Body of pancreas (tissue), 4 donors: Measurements from ENCODE around the gene DOCK9. TPM values are rescaled to one million over a fixed set of nuclear protein-coding genes. Genes with fewer than 3 reads are reported as not detected.

ENCODE experiments used
- ATAC-seq: fragments of 150-250 bp; one replicate; pipeline ENCODE4 v1.9.1; 2016
- DNase-seq, 4 donors: peaks; one replicate each; pipeline ENCODE4 v3.0.0-alpha.2; 2019
- H3K27ac ChIP-seq, 4 donors: fragments of 200-600 bp; sonication (generic); 1 replicate in 3 of 4; 2 replicates in 1 of 4; pipeline versions ENCODE4 v1.5.1 to v1.6.1; 2016 to 2019; ENCODE audit warnings: mild to moderate bottlenecking in 1 of 4, mixed read lengths in 1 of 4, moderate library complexity in 1 of 4
- H3K27me3 ChIP-seq, 2 donors: fragments of 200-600 bp; sonication (generic); one replicate each; pipeline ENCODE4 v1.6.0; 2016; ENCODE audit warnings: mild to moderate bottlenecking in 1 of 2
- H3K36me3 ChIP-seq, 2 donors: fragments of 200-600 bp; sonication (generic); replicated peaks in 1 of 2; 2 replicates each; pipeline ENCODE4 v1.5.1; 2016; ENCODE audit warnings: low read depth in 2 of 2; ENCODE audit not compliant: insufficient read depth in 1 of 2
- H3K4me1 ChIP-seq: fragments of 200-600 bp; sonication (generic); one replicate; pipeline ENCODE4 v1.6.0; 2016
- H3K4me3 ChIP-seq, 2 donors: fragments of 200-600 bp; sonication (generic); 1 replicate in 1 of 2; 2 replicates in 1 of 2; pipeline ENCODE4 v1.5.1; 2016 to 2019
- H3K9me3 ChIP-seq, 3 donors: fragments of 200-600 bp; sonication (generic); 1 replicate in 2 of 3; 2 replicates in 1 of 3; pipeline ENCODE4 v1.5.1; 2016
- POLR2A ChIP-seq, 3 donors: fragments of 450-650 bp; IDR thresholded peaks; one replicate each; pipeline ENCODE4 v1.6.1; 2016; ENCODE audit warnings: antibody characterized with exemption in 3 of 3, mild to moderate bottlenecking in 2 of 3
- WGBS, 2 donors: methylation state at CpG; one replicate each; pipeline ENCODE4 v1.1.5; 2017; 5-methylcytosine and 5-hydroxymethylcytosine counted together
- intact Hi-C: fragments of 100-400 bp; cut with DNase I; formaldehyde crosslinking; loops from one replicate; pipeline ENCODE4 v1.15.1; 2023
- total RNA-seq, 2 donors: library from RNA; depleted of rRNA; stranded (reverse); fragments of >200 nt; gene quantifications; one replicate each; pipeline ENCODE4 v1.1.0, GENCODE V29; 2016
- TF ChIP-seq, protein P1 (sequence below), 7 experiments: fragments of 450-650 bp in 4 of 7; fragments of 200-600 bp in 3 of 7; sonication (generic) in 3 of 7; IDR thresholded peaks; one replicate each; pipeline ENCODE4 v1.5.1; 2016 to 2019; ENCODE audit warnings: antibody characterized with exemption in 7 of 7

Gene DOCK9
- total RNA-seq, 2 donors from 2014 or later: 35.3 to 73.5 TPM

DNA sequence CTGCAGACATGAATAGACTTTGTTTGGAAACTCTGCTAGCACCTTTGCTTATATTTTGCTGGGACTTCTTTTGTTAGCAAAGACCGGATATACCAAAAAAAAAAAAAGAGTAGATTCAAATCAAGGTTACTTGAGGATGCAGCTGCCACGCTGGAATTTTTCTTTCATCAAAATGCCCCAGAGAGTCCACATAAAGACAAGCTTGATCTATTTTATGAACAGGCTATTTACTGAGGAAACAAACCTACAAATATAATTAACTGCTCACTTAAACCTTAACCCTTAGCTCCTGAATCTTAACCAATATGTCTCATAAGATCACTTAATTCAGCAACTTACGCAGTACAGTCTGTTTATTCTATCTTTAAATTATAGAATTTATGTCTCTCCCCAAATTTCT is 27.1 kb upstream of the DOCK9 start:
- ATAC-seq: no peak
- Histone ChIP-seq H3K36me3 (no peaks in the 10 kb centered on the region), H3K4me3 (no peak overlapping the region), H3K27me3 (no peaks in the 10 kb centered on the region), H3K4me1 (no peaks in the 10 kb centered on the region), H3K9me3 (no peaks in the 10 kb centered on the region), H3K27ac (no peak overlapping the region)
- no peak for DNase-seq
- intact Hi-C loops: no loop called here
- TF ChIP-seq, protein P1, sequence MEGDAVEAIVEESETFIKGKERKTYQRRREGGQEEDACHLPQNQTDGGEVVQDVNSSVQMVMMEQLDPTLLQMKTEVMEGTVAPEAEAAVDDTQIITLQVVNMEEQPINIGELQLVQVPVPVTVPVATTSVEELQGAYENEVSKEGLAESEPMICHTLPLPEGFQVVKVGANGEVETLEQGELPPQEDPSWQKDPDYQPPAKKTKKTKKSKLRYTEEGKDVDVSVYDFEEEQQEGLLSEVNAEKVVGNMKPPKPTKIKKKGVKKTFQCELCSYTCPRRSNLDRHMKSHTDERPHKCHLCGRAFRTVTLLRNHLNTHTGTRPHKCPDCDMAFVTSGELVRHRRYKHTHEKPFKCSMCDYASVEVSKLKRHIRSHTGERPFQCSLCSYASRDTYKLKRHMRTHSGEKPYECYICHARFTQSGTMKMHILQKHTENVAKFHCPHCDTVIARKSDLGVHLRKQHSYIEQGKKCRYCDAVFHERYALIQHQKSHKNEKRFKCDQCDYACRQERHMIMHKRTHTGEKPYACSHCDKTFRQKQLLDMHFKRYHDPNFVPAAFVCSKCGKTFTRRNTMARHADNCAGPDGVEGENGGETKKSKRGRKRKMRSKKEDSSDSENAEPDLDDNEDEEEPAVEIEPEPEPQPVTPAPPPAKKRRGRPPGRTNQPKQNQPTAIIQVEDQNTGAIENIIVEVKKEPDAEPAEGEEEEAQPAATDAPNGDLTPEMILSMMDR (IDR thresholded peaks at IDR 0.05): no peak
- no peak for TF ChIP-seq POLR2A (IDR thresholded peaks at IDR 0.05)
- WGBS, 2 donors: 67 to 76% methylated on average over 3 of the region's 3 CpGs

DNA sequence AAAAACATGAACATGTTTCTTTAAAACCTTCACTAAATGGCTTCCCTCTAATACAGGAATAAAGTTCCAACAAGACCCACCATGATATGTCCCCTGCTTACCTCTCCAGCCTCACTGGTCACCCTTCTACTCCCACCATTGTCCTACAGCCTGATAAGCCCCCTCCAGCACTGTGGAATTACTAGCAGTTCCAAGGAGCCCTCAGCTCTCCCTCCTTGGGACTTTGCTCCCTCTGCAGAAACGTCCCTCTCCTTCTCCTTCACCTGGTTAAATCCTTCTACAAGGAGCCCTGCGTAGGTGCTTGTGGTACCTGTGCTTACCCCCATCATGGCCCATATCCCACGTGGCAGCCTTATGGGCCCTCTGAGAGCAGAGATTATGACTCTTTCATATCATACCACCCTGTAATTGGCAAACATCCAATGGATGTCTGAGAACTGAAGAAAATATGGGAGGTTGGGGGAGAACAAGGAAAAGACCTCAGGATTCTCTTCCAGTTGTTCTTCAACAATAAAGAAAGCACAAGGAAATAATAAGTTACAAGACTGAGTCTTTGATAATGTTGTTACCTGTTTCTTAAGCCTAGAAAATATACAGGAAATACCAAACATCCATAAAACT is 26.1 kb upstream of the DOCK9 start:
- Histone ChIP-seq H3K27ac (no peak overlapping the region), H3K9me3 (no peaks in the 10 kb centered on the region), H3K36me3 (no peaks in the 10 kb centered on the region), H3K27me3 (no peaks in the 10 kb centered on the region), H3K4me3 (no peak overlapping the region), H3K4me1 (no peaks in the 10 kb centered on the region)
- WGBS, 2 donors: 65 to 68% methylated on average over 3 of the region's 3 CpGs
- TF ChIP-seq, protein P1 (IDR thresholded peaks at IDR 0.05): no peak
- TF ChIP-seq POLR2A (IDR thresholded peaks at IDR 0.05): no peak
- no peak for DNase-seq
- ATAC-seq: no peak
- intact Hi-C loops: no loop called here

DNA sequence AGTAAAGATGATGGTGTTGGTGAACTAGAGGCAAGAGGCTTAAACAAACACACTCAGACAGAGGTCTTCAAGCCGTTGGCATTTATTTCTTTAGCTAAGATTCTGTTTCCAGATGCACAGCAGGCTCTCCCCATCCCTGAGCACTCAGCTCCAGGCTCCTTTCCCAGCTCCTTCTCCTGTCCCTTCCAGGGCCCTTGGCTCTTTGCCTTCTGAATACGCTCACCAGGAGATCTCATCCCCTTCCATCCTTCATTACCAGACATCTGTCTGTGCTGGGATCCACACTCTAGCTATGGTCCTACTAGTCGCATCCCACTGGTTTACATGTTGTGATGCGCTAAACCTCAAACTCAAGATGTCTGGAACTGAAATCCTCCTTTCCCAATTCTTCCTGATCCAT is 25.3 kb upstream of the DOCK9 start:
- intact Hi-C loops: no loop called here
- 92% methylated on average over 4 of the region's 4 CpGs for WGBS, 2 donors
- no peaks in the 10 kb centered on the region for H3K4me1 ChIP-seq

DNA sequence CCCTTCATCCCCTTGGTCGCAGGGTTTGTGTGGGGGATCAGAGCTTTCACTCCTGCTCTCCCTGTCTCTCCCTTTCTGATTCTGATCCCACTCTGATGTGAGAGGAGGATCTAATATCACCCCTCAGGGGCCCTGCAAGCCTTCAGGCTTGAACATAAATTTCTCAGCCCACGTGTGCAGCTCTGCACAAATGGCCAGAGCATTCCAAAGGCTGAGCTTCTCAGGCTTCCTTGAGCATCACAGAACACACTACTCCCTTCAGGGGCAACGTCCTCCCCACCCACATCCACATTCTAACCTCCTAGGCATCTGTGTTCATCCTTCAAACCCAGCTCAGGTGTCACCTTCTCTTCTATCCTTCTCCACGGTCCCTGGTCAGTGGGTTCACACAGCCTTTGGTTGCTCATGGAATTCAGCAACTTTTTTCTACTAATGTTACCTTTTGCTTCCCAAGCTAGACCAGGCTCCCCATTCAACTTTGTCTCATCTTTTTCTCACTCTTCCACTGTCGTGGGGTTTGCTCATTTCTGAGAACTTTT is 24.4 kb upstream of the DOCK9 start:
- no peak for ATAC-seq
- 84 to 92% methylated on average over 5 of the region's 5 CpGs for WGBS, 2 donors
- no peaks in the 10 kb centered on the region for H3K27me3 ChIP-seq
- DNase-seq: no peak
- intact Hi-C loops: no loop called here
- H3K4me1 ChIP-seq: no peaks in the 10 kb centered on the region
- H3K27ac ChIP-seq: no peak overlapping the region
- no peaks in the 10 kb centered on the region for H3K9me3 ChIP-seq
- H3K4me3 ChIP-seq: no peak overlapping the region
- no peaks in the 10 kb centered on the region for H3K36me3 ChIP-seq
- TF ChIP-seq POLR2A (IDR thresholded peaks at IDR 0.05): no peak
- TF ChIP-seq, protein P1 (IDR thresholded peaks at IDR 0.05): no peak

More for the DNA sequence above, 25.3 kb upstream of the DOCK9 start:
- Histone ChIP-seq H3K27ac (no peak overlapping the region), H3K36me3 (no peaks in the 10 kb centered on the region), H3K9me3 (no peaks in the 10 kb centered on the region), H3K4me3 (no peak overlapping the region), H3K27me3 (no peaks in the 10 kb centered on the region)
- TF ChIP-seq, protein P1 (IDR thresholded peaks at IDR 0.05): no peak
- TF ChIP-seq POLR2A (IDR thresholded peaks at IDR 0.05): no peak
- DNase-seq (no peak), ATAC-seq (no peak)

DNA sequence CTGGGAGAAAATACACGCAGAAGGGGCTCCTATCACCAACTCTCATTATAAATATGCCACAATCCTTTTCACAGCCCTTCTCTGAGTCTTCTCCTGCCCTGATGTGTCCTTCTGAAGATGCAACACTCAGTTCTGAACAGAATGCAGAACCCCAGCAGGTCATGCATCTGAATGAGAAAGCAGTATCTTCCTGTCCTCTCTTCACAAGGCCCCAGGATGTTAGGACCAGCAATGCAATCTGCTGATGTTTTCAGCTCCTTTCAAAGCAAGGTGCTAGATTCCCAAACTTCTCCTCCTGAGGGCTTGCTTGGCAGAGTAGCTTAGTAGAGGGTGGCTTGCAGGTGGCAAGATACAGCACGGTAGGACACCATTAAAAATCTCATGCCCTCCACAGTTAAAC is 22.3 kb upstream of the DOCK9 start:
- H3K9me3 ChIP-seq: no peaks in the 10 kb centered on the region
- WGBS, 2 donors: 95 to 96% methylated on average over 2 of the region's 2 CpGs
- ATAC-seq (no peak), DNase-seq (no peak)
- H3K4me3 ChIP-seq: no peak overlapping the region
- H3K27me3 ChIP-seq: no peaks in the 10 kb centered on the region
- H3K36me3 ChIP-seq: no peaks in the 10 kb centered on the region
- TF ChIP-seq, protein P1 (IDR thresholded peaks at IDR 0.05): no peak
- TF ChIP-seq POLR2A (IDR thresholded peaks at IDR 0.05): no peak
- no peaks in the 10 kb centered on the region for H3K4me1 ChIP-seq
- intact Hi-C loops: no loop called here
- no peak overlapping the region for H3K27ac ChIP-seq
